ENCODE results near the gene TSHZ2.

The TSHZ2 gene

GRCh38 chr20:53260591-53260990, 288.4 kb downstream of the TSHZ2 start:
- no peak for DNase-seq

GRCh38 chr20:53262365-53262764, 290.2 kb downstream of the TSHZ2 start:
- DNase-seq = no peak

DNA sequence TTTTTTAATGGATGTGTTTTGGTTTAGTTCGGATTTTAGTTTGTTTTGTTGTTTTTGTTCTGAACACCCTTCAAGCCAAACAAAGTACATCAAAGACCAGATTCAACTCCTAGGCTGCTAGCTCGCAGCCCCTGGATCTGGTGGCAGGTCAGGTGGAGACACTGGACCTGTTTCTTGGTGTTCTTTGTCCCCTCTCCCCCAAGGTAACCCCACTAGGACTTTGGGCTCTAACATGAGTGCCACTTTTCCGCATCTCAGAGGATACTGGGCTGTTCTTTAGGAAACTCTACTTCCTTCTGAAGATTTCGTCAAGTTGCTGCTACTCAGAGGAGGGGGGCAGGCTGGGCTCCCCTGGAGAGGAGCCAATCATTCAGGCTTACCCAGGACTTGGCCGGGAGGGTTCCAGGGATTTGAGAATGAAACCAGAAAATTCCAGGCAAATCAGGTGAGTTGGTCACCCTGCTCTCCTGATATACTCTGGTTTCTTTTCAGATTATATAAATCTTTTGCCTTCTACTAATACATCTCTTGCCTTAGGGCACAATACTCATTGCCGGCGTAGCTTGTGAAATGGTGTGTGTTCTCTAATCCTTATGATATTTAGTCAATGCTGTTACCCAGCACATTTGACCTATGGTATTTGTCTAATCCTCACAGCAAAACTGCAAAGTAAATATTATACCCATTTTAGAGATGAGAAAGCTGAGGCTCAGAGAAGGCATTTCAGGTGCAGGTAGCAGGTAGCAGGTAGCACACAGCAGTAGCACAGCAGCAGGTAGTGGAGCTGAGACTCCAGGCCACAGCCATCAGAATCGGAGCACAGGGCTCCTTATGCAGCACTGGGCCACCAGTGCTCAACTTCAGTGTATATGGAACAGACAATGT, 291.6 kb downstream of the TSHZ2 start:
- no peak for DNase-seq

GRCh38 chr20:53264604-53265003, 292.4 kb downstream of the TSHZ2 start:
- no peak for DNase-seq

DNA sequence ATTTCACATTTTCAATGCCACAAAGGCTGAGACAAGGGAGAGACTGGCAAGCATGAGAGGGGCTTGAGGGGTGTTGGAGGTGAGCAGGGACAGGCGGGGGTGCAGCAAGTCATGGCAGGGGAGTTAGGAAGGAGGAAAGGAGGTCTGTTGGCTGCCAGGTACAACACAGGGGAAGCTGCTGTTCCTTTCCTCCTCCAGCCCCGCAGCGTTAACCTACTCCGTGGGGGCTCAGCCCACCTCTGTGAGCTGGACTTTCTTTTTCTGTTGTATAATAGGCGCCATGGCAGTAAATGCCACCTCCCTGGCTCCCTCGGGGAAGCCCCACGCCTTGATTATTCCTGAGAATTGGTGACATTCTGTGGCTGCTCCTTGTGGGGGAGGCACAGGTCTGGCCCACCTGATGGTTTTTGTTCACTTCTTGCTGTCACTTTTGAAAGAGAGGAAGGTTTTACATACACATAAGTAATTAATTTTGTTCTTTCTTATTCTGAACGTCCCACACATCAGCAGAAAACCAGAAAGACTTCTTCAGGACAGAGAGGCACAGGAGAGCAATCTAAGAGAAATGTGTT, 293.2 kb downstream of the TSHZ2 start:
- DNase-seq = no peak

- no peak for DNase-seq
These were observed 297.2 kb downstream of the TSHZ2 start for GRCh38 chr20:53269380-53269779.

- DNase-seq = no peak
These were observed 298.7 kb downstream of the TSHZ2 start for GRCh38 chr20:53270792-53271375.

- DNase-seq = no peak
These were observed 302.2 kb downstream of the TSHZ2 start for GRCh38 chr20:53274365-53274764.

GRCh38 chr20:53274807-53275206, 302.6 kb downstream of the TSHZ2 start:
- no peak for DNase-seq

DNA sequence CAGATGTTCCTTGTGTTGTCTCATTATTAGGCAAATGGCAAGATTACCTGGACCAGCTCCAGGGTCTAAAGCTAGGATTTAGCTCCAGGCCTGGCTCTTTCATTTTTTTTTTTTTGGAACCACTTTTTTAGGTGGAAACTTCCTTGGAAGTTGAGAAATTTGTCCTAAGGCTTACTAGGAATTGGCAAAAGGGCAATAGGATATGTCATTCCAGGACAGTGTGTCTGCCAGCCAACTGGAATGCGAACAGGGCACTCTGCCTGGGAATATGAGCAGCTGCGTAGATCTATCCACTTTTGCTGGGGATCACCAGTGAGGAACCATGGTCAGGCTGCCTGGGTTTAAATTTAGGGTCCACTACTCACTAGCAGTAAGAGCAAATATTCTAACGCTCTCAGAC, 304.0 kb downstream of the TSHZ2 start:
- no peak for DNase-seq

- DNase-seq = no peak
These were observed 306.4 kb downstream of the TSHZ2 start for GRCh38 chr20:53278555-53278954.

DNA sequence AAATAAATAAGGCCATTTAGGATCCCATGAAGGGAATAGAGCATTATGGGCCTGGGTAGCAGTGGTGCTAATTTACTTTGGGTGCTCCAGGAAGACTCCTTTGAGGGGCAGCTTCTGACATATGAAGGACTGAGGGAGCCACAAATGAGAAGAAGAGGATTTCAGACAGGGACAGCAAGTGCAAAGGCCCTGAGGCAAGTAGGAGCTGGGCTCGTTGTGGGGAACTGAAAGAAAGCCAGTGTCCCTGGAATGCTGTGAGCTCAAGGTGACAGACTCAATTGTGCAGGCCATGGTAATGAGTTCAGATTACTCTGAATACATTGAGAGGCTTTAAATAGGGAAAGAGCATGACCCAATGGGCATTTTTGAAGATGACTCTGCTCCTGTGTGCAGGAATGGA, 307.6 kb downstream of the TSHZ2 start:
- DNase-seq = no peak

DNA sequence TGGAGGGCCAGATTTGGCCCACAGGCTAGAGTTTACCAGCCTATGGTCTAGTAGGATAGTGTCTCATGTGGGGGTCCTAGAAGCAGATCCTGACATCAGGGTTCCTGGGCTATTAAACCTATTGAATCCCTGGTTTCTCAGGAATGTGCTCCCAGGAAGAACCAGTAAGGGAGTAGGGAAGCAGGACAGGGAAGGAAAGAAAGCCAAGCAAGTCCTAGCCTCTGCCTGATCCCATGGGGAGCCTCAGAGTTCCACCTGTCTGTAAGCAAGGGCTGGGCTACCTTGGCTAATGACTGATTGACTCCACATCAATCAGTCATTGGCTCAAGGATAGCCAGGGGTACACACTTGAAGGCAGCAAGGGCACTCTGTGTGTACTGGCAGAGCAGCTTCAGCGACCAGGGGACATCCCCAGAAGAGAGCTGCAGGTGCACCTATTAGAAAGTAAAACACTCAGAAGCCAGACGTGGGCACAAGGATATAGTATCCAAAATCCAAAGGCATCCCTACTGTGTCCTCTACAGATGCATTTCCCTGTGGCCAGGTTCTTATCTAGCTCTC, 309.5 kb downstream of the TSHZ2 start:
- no peak for DNase-seq

- no peak for DNase-seq
These were observed 310.2 kb downstream of the TSHZ2 start for GRCh38 chr20:53282217-53282955.

DNA sequence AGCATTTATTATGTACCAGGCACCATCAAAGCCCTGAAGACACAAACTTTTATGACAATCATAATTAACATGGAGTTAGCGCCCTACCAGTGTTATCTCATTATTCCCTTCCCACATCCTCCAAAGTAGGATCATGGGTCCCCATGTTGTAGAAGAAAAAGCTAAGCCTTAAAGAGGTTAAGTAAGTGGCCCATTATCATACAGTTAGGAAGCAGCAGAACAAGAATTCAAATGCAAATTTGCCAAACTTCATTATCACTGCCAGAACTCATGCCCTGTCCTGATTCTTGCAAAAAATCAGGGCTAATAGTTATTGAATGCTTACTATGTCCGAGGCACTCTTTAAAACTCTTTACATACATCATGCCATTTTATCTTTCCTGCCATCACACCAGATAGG, 310.9 kb downstream of the TSHZ2 start:
- DNase-seq = no peak

DNA sequence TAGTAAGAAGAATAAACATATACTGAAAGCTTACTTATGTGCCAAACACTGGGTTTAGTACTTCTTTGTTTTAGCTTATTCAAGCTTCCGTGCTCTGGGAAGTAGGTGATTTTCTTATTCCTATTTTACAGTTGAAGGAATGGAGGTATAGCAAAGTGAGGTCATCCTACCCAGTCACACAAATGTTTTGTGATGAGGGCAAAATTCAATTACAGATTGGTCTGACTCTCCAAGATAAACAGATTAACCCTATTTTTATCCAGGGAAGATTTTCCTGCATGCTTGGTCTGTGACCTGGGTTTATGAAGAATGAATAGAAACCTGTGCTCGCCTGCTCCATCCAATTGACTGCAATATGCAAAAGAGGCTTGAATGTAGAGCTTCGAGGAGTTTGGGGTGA, 311.4 kb downstream of the TSHZ2 start:
- DNase-seq = no peak

DNA sequence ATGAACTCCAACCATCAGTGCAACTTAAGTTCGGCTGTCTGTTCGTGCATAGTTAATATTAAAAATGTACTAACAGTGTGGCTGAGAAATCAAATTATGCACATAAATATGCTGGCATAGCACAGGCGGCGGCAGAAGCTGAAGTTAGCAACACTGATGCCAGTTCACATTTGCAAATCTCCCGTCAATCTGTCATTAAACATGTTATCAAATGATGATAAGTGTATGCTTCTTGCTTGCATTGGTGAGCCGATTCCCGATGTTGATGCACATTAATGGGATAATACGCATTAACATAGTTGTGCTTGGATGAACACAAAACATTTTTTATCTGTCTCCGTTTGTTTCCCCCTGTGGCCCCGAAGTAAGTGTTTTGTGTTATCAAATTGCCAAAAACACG, 312.1 kb downstream of the TSHZ2 start:
- DNase-seq = no peak

DNA sequence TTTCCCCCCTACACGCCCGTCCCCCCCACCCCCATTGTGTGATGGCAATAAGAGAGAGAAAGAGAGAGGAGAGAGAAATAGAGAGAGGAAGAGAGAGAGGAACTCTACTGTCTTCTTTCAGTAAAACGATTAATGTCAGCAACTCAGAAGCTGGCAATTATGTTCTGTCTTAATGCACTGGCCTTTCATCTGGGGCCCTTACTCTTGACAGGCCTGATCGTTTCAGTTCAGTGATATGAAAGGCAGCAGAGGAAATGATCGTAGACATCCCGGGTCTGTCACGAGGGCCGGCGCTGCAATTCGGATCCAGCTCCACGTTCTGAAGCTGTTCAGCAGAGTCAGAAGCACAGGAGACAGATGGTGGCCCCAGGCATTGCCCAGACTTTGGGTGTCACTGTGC, 312.5 kb downstream of the TSHZ2 start:
- no peak for DNase-seq

- no peak for DNase-seq
These were observed 315.3 kb downstream of the TSHZ2 start for GRCh38 chr20:53287357-53288042.

DNA sequence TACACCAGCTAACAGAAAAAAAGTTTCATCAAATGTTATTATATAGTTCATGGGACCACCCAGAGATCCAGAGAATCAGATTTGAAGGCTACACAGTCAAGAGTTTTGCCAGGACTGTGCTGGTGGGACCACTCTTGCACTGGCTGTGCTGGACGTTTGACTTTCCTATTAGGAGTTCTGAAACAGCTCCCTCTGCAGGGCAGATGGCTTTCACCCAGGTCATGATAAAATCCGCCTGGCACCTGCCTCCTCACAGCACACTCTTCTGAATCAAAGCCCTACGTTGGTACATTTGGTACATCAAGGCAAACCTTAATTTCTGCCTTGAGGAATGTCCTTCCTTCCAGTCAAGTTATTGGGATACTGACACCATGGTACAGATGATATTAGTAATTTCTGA, 319.4 kb downstream of the TSHZ2 start:
- peak; percentile 27 for DNase-seq

GRCh38 chr20:53292347-53292746, 320.2 kb downstream of the TSHZ2 start:
- no peak for DNase-seq

DNA sequence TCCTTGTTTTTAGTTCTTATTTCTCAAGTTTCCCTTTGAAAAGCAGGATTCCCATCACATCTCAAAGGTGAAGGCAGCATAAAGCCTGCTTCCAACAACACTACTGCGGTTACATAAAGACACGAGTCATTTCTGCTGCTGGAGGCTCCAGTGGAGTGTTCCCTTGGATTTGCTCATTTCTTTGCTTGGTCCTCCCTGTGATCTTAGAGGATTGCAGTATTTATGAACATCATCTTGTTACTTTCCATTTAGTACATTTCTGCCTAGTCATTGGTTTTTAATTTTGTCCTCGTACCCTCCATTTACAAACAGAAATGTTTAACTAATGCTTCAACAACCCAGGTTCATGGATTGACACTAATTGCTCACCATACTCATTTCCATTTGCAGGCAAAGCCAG, 322.6 kb downstream of the TSHZ2 start:
- DNase-seq = no peak

- no peak for DNase-seq
These were observed 323.9 kb downstream of the TSHZ2 start for GRCh38 chr20:53296025-53296424.

Measured in RPMI8226 (cell line).